HEK293T (cell line): ENCODE measurements around the gene IFNL1.
"Not testable (repeated sequence)": the region's sequence is repeated elsewhere in the genome, so short reads cannot be mapped to it uniquely, and the experiment has no call there.

Experiments
- ARNT ChIP-seq: fragments of 450-650 bp; IDR thresholded peaks from 2 replicates; pipeline ENCODE4 v1.6.1; 2017; ENCODE audit warnings: mild to moderate bottlenecking
- BHLHE40 ChIP-seq: fragments of 450-650 bp; IDR thresholded peaks from 2 replicates; pipeline ENCODE4 v1.6.1; 2016; ENCODE audit warnings: mild to moderate bottlenecking, moderate library complexity, borderline replicate concordance
- ELF4 ChIP-seq: fragments of 450-650 bp; IDR thresholded peaks from 2 replicates; pipeline ENCODE4 v1.6.1; 2017; ENCODE audit warnings: antibody characterized with exemption
- FOXA1 ChIP-seq: fragments of 450-650 bp; IDR thresholded peaks from 2 replicates; pipeline ENCODE4 v1.6.1; 2016; ENCODE audit warnings: mild to moderate bottlenecking
- FOXK2 ChIP-seq: fragments of 450-650 bp; IDR thresholded peaks from 2 replicates; pipeline ENCODE4 v1.6.1; 2016; ENCODE audit warnings: mild to moderate bottlenecking
- FOXM1 ChIP-seq: fragments of 450-650 bp; IDR thresholded peaks from 2 replicates; pipeline ENCODE4 v1.6.1; 2017; ENCODE audit warnings: mild to moderate bottlenecking, borderline replicate concordance
- LEF1 ChIP-seq: fragments of 450-650 bp; IDR thresholded peaks from 2 replicates; pipeline ENCODE4 v1.6.1; 2017; ENCODE audit warnings: mild to moderate bottlenecking, borderline replicate concordance
- NFRKB ChIP-seq: fragments of 450-650 bp; IDR thresholded peaks from 2 replicates; pipeline ENCODE4 v1.6.1; 2016; ENCODE audit warnings: mild to moderate bottlenecking, moderate library complexity
- PKNOX1 ChIP-seq: fragments of 450-650 bp; IDR thresholded peaks from 2 replicates; pipeline ENCODE4 v1.6.1; 2016
- SP1 ChIP-seq: fragments of 450-650 bp; IDR thresholded peaks from 2 replicates; pipeline ENCODE4 v1.6.1; 2017
- SUZ12 ChIP-seq: fragments of 450-650 bp; IDR thresholded peaks from 2 replicates; pipeline ENCODE4 v1.6.1; 2016; ENCODE audit warnings: mild to moderate bottlenecking
- TARDBP ChIP-seq: fragments of 450-650 bp; IDR thresholded peaks from 2 replicates; pipeline ENCODE4 v1.6.1; 2016
- ZNF384 ChIP-seq: fragments of 450-650 bp; IDR thresholded peaks from 2 replicates; pipeline ENCODE4 v1.6.1; 2016

GRCh38 chr19:39268085-39268484 is 28.1 kb upstream of the IFNL1 start, which contains the start of gene IFNL2:
- not testable (repeated sequence) for TF ChIP-seq ELF4, SP1, BHLHE40, LEF1, PKNOX1, ZNF384, NFRKB, SUZ12, FOXA1, FOXM1, ARNT, FOXK2, TARDBP
